Hematopoietic multipotent progenitor cell treated with erythropoietin and hydrocortisone succinate and interleukin-3 and kit ligand, for 6 days (in vitro differentiated cells): Measurements from ENCODE around the gene KIAA1671.

Source experiments
- DNase-seq: peaks from one replicate; pipeline ENCODE4 v3.0.0-alpha.2; 2015

KIAA1671 gene

GRCh38 chr22:24953384-24954113, 1.0 kb downstream of the KIAA1671 start:
- DNase-seq = no peak

- no peak for DNase-seq
Measured at GRCh38 chr22:24954114-24954463, 1.6 kb downstream of the KIAA1671 start.

GRCh38 chr22:24954856-24955255, 2.3 kb downstream of the KIAA1671 start:
- DNase-seq = no peak

- no peak for DNase-seq
Measured at GRCh38 chr22:24957043-24957442, 4.5 kb downstream of the KIAA1671 start.

GRCh38 chr22:24961217-24961844, 8.8 kb downstream of the KIAA1671 start:
- no peak for DNase-seq

- DNase-seq = no peak
Measured at GRCh38 chr22:24962094-24962493, 9.6 kb downstream of the KIAA1671 start.

- DNase-seq = no peak
Measured at GRCh38 chr22:24962835-24963234, 10.3 kb downstream of the KIAA1671 start.

GRCh38 chr22:24964441-24964840, 11.9 kb downstream of the KIAA1671 start:
- no peak for DNase-seq

GRCh38 chr22:24965822-24966626, 13.5 kb downstream of the KIAA1671 start:
- DNase-seq = no peak

- DNase-seq = no peak
Measured at GRCh38 chr22:24968066-24968561, 15.6 kb downstream of the KIAA1671 start.

- DNase-seq = no peak
Measured at GRCh38 chr22:24969560-24970301, 17.2 kb downstream of the KIAA1671 start.

- no peak for DNase-seq
Measured at GRCh38 chr22:24972369-24972768, 19.9 kb downstream of the KIAA1671 start.

GRCh38 chr22:24973872-24974271, 21.4 kb downstream of the KIAA1671 start:
- DNase-seq = no peak

GRCh38 chr22:24975125-24975640, 22.7 kb downstream of the KIAA1671 start:
- DNase-seq = no peak

- DNase-seq = no peak
Measured at GRCh38 chr22:24975813-24976341, 23.4 kb downstream of the KIAA1671 start.

- no peak for DNase-seq
Measured at GRCh38 chr22:24976442-24977218, 24.1 kb downstream of the KIAA1671 start.

GRCh38 chr22:24977370-24978221, 25.1 kb downstream of the KIAA1671 start:
- no peak for DNase-seq

- DNase-seq = no peak
Measured at GRCh38 chr22:24978308-24978707, 25.8 kb downstream of the KIAA1671 start.

- DNase-seq = no peak
Measured at GRCh38 chr22:24981066-24981465, 28.6 kb downstream of the KIAA1671 start.

GRCh38 chr22:24981656-24982055, 29.1 kb downstream of the KIAA1671 start:
- no peak for DNase-seq
